Panc1 (cell line): ENCODE results near the gene GPR82. TPM values are rescaled to one million over a fixed set of nuclear protein-coding genes. Genes with fewer than 3 reads are reported as not detected.

Experiments
- ATAC-seq: fragments of 200-7000 bp; cut with Tn5 transposase; 2 replicates; pipeline ENCODE4 v1.9.1; 2020; ENCODE audit warnings: mild to moderate bottlenecking, moderate library complexity
- BruUV-seq: library from RNA; stranded (reverse); fragments of 400-500 nt; replicated peaks from 2 replicates; lab custom pipeline; 2021; lab: Mats Ljungman, UMichigan
- CTCF ChIA-PET: fragments of 300-600 bp; sonication (Branson Sonifier 250); formaldehyde crosslinking; loops from one replicate; lab custom pipeline; 2022; ENCODE audit warnings: antibody characterized with exemption; lab: Charles Lee
- POLR2A ChIA-PET: fragments of 300-600 bp; sonication (Branson Sonifier 250); formaldehyde crosslinking; loops from one replicate; lab custom pipeline; 2022; ENCODE audit warnings: antibody characterized with exemption; lab: Charles Lee
- DNase-seq: peaks from one replicate; pipeline ENCODE4 v3.0.0-alpha.2; 2010; ENCODE audit warnings: low read depth, low spot score
- H3K27ac ChIP-seq: 2 replicates; pipeline ENCODE4 v1.5.1; 2011; ENCODE audit warnings: mild to moderate bottlenecking, low read length, inconsistent platforms
- H3K27me3 ChIP-seq: fragments of 200-500 bp; sonication (Bioruptor generic); 2 replicates; pipeline ENCODE4 v1.6.0; 2014; ENCODE audit warnings: low read length, inconsistent platforms; ENCODE audit not compliant: control insufficient read depth, insufficient read depth
- H3K36me3 ChIP-seq: fragments of 200-500 bp; sonication (Bioruptor generic); 2 replicates; pipeline ENCODE4 v1.5.1; 2014; ENCODE audit warnings: inconsistent platforms, mild to moderate bottlenecking, low read length, moderate library complexity; ENCODE audit not compliant: control insufficient read depth, insufficient read depth
- H3K4me1 ChIP-seq: 2 replicates; pipeline ENCODE4 v1.5.1; 2011; ENCODE audit warnings: inconsistent platforms, mild to moderate bottlenecking, low read length, moderate library complexity; ENCODE audit not compliant: control insufficient read depth, insufficient read depth
- H3K4me3 ChIP-seq, 2 experiments: 2 replicates each; pipeline ENCODE4 v1.5.1; 2011 to 2012; ENCODE audit warnings: low read depth in 2 of 2, low read length in 2 of 2, mild to moderate bottlenecking in 2 of 2, inconsistent platforms in 1 of 2, moderate library complexity in 1 of 2
- H3K9me3 ChIP-seq: fragments of 200-500 bp; sonication (Bioruptor generic); 2 replicates; pipeline ENCODE4 v1.5.1; 2014; ENCODE audit warnings: low read depth, mild to moderate bottlenecking, inconsistent platforms, low read length, moderate library complexity; ENCODE audit not compliant: control insufficient read depth, insufficient read depth
- POLR2AphosphoS5 ChIP-seq: IDR thresholded peaks from 2 replicates; pipeline ENCODE4 v1.6.1; 2012; ENCODE audit warnings: mild to moderate bottlenecking, low read depth, low read length, moderate library complexity
- SIN3A ChIP-seq: IDR thresholded peaks from 2 replicates; pipeline ENCODE4 v1.6.1; 2012; ENCODE audit warnings: low read depth, mild to moderate bottlenecking, low read length, moderate library complexity, borderline replicate concordance; ENCODE audit not compliant: insufficient read depth
- TCF7L2 ChIP-seq: IDR thresholded peaks from 2 replicates; pipeline ENCODE4 v1.6.1; 2011; ENCODE audit warnings: mild to moderate bottlenecking, low read depth, low read length, inconsistent platforms
- in situ Hi-C: cut with HindIII; loops from 2 replicates; pipeline ENCODE4 v1.10.0; 2016; ENCODE audit warnings: low sequenced_read_pairs, low pct_unique_long_range_greater_than_20kb
- intact Hi-C: fragments of 100-400 bp; cut with micrococcal nuclease; formaldehyde crosslinking; loops from one replicate; pipeline ENCODE4 v1.10.0; 2022; ENCODE audit not compliant: unreplicated experiment
- total RNA-seq: library from RNA; stranded (reverse); gene quantifications from one replicate; pipeline ENCODE4 v1.2.1, GENCODE V29; 2021; ENCODE audit not compliant: unreplicated experiment
- TF ChIP-seq, protein P1 (sequence below), 2 experiments: IDR thresholded peaks; 2 replicates each; pipeline ENCODE4 v1.6.1; 2011 to 2012; ENCODE audit warnings: low read depth in 2 of 2, control low read depth in 1 of 2, low read length in 1 of 2, mild to moderate bottlenecking in 1 of 2, moderate library complexity in 1 of 2; ENCODE audit not compliant: insufficient read depth in 1 of 2
- TF ChIP-seq, protein P2 (sequence below): fragments of 450-650 bp; IDR thresholded peaks from 2 replicates; pipeline ENCODE4 v1.5.1; 2017; ENCODE audit warnings: mild to moderate bottlenecking

The GPR82 gene
- total RNA-seq, 1 experiment from 2014 or later: not detected

DNA sequence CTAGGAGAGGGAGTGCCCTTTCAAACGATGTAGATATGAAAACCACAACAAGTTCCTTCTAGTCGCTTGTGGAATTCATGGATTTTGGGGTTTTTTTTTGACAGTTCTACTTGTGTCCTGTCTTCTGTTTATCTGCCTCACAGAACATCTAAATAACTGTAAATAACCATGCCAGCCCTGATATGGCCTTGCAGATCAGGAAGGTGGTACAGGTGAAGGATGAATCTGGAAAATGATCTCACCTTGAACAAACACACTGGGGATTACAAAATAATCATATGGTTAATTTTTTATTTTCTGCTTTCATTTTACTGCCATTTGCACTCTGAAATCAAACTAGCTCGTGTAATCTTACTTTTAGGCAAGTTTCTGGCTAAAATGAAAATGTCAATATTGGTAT lies 37.2 kb downstream of the GPR82 start:
- DNase-seq (no peak), ATAC-seq (no peak)
- POLR2A ChIA-PET: no interaction called here
- Histone ChIP-seq H3K27me3 (no peaks in the 10 kb centered on the region), H3K27ac (no peak overlapping the region), H3K36me3 (no peaks in the 10 kb centered on the region), H3K4me1 (no peaks in the 10 kb centered on the region), H3K4me3 (no peak overlapping the region), H3K9me3 (no peaks in the 10 kb centered on the region)
- intact Hi-C loops (no loop called here), in situ Hi-C loops (no loop called here)
- BruUV-seq: no TSS peak
- TF ChIP-seq TCF7L2 (no peak), POLR2AphosphoS5 (no peak), SIN3A (no peak)
- TF ChIP-seq, protein P1, sequence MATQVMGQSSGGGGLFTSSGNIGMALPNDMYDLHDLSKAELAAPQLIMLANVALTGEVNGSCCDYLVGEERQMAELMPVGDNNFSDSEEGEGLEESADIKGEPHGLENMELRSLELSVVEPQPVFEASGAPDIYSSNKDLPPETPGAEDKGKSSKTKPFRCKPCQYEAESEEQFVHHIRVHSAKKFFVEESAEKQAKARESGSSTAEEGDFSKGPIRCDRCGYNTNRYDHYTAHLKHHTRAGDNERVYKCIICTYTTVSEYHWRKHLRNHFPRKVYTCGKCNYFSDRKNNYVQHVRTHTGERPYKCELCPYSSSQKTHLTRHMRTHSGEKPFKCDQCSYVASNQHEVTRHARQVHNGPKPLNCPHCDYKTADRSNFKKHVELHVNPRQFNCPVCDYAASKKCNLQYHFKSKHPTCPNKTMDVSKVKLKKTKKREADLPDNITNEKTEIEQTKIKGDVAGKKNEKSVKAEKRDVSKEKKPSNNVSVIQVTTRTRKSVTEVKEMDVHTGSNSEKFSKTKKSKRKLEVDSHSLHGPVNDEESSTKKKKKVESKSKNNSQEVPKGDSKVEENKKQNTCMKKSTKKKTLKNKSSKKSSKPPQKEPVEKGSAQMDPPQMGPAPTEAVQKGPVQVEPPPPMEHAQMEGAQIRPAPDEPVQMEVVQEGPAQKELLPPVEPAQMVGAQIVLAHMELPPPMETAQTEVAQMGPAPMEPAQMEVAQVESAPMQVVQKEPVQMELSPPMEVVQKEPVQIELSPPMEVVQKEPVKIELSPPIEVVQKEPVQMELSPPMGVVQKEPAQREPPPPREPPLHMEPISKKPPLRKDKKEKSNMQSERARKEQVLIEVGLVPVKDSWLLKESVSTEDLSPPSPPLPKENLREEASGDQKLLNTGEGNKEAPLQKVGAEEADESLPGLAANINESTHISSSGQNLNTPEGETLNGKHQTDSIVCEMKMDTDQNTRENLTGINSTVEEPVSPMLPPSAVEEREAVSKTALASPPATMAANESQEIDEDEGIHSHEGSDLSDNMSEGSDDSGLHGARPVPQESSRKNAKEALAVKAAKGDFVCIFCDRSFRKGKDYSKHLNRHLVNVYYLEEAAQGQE (IDR thresholded peaks at IDR 0.05; ENCODE audit: insufficient read depth in 1 of 2, low read depth in 2 of 2, low read length in 1 of 2): no peak
- TF ChIP-seq, protein P2, sequence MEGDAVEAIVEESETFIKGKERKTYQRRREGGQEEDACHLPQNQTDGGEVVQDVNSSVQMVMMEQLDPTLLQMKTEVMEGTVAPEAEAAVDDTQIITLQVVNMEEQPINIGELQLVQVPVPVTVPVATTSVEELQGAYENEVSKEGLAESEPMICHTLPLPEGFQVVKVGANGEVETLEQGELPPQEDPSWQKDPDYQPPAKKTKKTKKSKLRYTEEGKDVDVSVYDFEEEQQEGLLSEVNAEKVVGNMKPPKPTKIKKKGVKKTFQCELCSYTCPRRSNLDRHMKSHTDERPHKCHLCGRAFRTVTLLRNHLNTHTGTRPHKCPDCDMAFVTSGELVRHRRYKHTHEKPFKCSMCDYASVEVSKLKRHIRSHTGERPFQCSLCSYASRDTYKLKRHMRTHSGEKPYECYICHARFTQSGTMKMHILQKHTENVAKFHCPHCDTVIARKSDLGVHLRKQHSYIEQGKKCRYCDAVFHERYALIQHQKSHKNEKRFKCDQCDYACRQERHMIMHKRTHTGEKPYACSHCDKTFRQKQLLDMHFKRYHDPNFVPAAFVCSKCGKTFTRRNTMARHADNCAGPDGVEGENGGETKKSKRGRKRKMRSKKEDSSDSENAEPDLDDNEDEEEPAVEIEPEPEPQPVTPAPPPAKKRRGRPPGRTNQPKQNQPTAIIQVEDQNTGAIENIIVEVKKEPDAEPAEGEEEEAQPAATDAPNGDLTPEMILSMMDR: no peak
- CTCF ChIA-PET: no interaction called here

DNA sequence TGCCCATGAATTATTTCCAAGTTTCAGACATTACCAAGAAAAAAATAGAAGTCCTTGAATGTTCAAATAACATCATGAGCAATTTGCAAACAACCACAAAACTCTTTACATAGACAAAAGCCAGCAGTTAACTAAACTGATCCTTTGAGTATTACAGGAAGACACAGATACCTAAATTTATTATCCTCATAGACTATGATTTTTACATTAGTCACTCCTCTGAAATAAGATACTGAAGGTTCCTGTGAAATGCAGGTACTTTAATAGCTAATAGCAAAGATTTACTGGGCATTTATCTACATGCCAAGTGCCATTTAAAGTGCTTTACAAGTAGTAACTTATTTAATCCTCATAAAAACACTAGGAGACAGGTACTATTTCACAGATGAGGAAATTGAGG lies 37.7 kb downstream of the GPR82 start:
- ATAC-seq (no peak), DNase-seq (no peak)
- intact Hi-C loops: no loop called here
- Histone ChIP-seq H3K36me3 (no peaks in the 10 kb centered on the region), H3K27ac (no peak overlapping the region), H3K9me3 (no peaks in the 10 kb centered on the region), H3K27me3 (no peaks in the 10 kb centered on the region), H3K4me3 (no peak overlapping the region), H3K4me1 (no peaks in the 10 kb centered on the region)
- ChIA-PET CTCF (no interaction called here), POLR2A (no interaction called here)
- TF ChIP-seq TCF7L2: no peak
- TF ChIP-seq, protein P2: no peak
- TF ChIP-seq, protein P1 (IDR thresholded peaks at IDR 0.05; ENCODE audit: insufficient read depth in 1 of 2, low read depth in 2 of 2, low read length in 1 of 2): no peak
- in situ Hi-C loops: no loop called here
- BruUV-seq: no TSS peak
